HL-60 (cell line): Measurements from ENCODE around the gene SBNO2.

Experiments
- CTCF ChIP-seq: IDR thresholded peaks from one replicate; pipeline ENCODE4 v1.5.1; 2011; ENCODE audit warnings: low read length, control low read depth, inconsistent platforms; ENCODE audit not compliant: insufficient read depth
- POLR2AphosphoS5 ChIP-seq: IDR thresholded peaks from 2 replicates; pipeline ENCODE4 v1.6.1; 2012; ENCODE audit warnings: low read depth
- REST ChIP-seq: IDR thresholded peaks from 2 replicates; pipeline ENCODE4 v1.6.1; 2012; ENCODE audit warnings: low read depth; ENCODE audit not compliant: insufficient replicate concordance

GRCh38 chr19:1170938-1171754 lies 2.9 kb downstream of the SBNO2 start:
- TF ChIP-seq CTCF (no peak), POLR2AphosphoS5 (no peak), REST (no peak)
